SK-N-SH (cell line): ENCODE results near the gene FRRS1L. TPM values are rescaled to one million over a fixed set of nuclear protein-coding genes. Genes with fewer than 3 reads are reported as not detected.

Experiments used
- CTCF ChIA-PET: fragments of 300-600, 350-600 bp; formaldehyde crosslinking; extraction: SDS; loops from one replicate; lab custom pipeline; 2021; lab: Yijun Ruan, JAX
- POLR2A ChIA-PET: fragments of 350-600 bp; sonication (Branson Sonifier 250); formaldehyde crosslinking; extraction: SDS; loops from one replicate; lab custom pipeline; 2020; ENCODE audit warnings: antibody characterized with exemption, inconsistent platforms; lab: Yijun Ruan, JAX
- DNase-seq: peaks from one replicate; pipeline ENCODE4 v3.0.0; 2012
- H2AFZ ChIP-seq: fragments of 200-600 bp; sonication (generic); 2 replicates; pipeline ENCODE4 v1.8.1; 2016; ENCODE audit warnings: antibody characterized with exemption, mild to moderate bottlenecking, low read depth
- H3F3A ChIP-seq: fragments of 200-600 bp; sonication (generic); replicated peaks from 2 replicates; pipeline ENCODE3; 2016; ENCODE audit warnings: antibody characterized with exemption, mild to moderate bottlenecking; ENCODE audit not compliant: insufficient read depth
- H3K27ac ChIP-seq, 2 experiments: fragments of 200-500 bp in 1 of 2; fragments of 200-600 bp in 1 of 2; sonication (Bioruptor generic) in 1 of 2; sonication (generic), shearing (Covaris generic) in 1 of 2; 2 replicates each; pipeline versions ENCODE4 v1.5.1 to v1.6.1; 2014 to 2016; ENCODE audit warnings: low read depth in 2 of 2, inconsistent platforms in 1 of 2, low read length in 1 of 2, mild to moderate bottlenecking in 1 of 2, mixed read lengths in 1 of 2
- H3K27me3 ChIP-seq: fragments of 200-600 bp; sonication (generic), shearing (Covaris generic); 2 replicates; pipeline ENCODE4 v1.6.1; 2016; ENCODE audit warnings: mixed run types; ENCODE audit not compliant: insufficient read depth
- H3K36me3 ChIP-seq, 2 experiments: fragments of 200-500 bp in 1 of 2; fragments of 200-600 bp in 1 of 2; sonication (Bioruptor generic) in 1 of 2; sonication (generic) in 1 of 2; replicated peaks in 1 of 2; 2 replicates each; pipeline versions ENCODE3 to v1.5.1; 2014 to 2016; ENCODE audit warnings: low read length in 1 of 2, mild to moderate bottlenecking in 1 of 2; ENCODE audit not compliant: insufficient read depth in 2 of 2, control insufficient read depth in 1 of 2
- H3K4me1 ChIP-seq, 2 experiments: fragments of 200-500 bp in 1 of 2; fragments of 200-600 bp in 1 of 2; sonication (Bioruptor generic) in 1 of 2; sonication (generic), shearing (Covaris generic) in 1 of 2; 2 replicates each; pipeline versions ENCODE4 v1.5.1 to v1.6.1; 2014 to 2016; ENCODE audit warnings: low read depth in 1 of 2, low read length in 1 of 2, mixed run types in 1 of 2; ENCODE audit not compliant: insufficient read depth in 2 of 2, control insufficient read depth in 1 of 2
- H3K4me2 ChIP-seq: fragments of 200-600 bp; sonication (generic), shearing (Covaris generic); 2 replicates; pipeline ENCODE4 v1.6.1; 2017; ENCODE audit warnings: mixed run types
- H3K4me3 ChIP-seq, 2 experiments: fragments of 200-500 bp in 1 of 2; fragments of 200-600 bp in 1 of 2; sonication (Bioruptor generic) in 1 of 2; sonication (generic), shearing (Covaris generic) in 1 of 2; 2 replicates each; pipeline versions ENCODE4 v1.5.1 to v1.8.1; 2014 to 2016; ENCODE audit warnings: low read depth in 2 of 2, inconsistent platforms in 1 of 2, low read length in 1 of 2, mild to moderate bottlenecking in 1 of 2, mixed read lengths in 1 of 2, moderate library complexity in 1 of 2
- H3K79me2 ChIP-seq: fragments of 200-600 bp; sonication (generic); 2 replicates; pipeline ENCODE4 v1.8.1; 2017; ENCODE audit warnings: mild to moderate bottlenecking; ENCODE audit not compliant: insufficient read depth
- H3K9ac ChIP-seq: fragments of 200-600 bp; sonication (generic); 2 replicates; pipeline ENCODE4 v1.6.1; 2017; ENCODE audit warnings: mixed run types
- H3K9me2 ChIP-seq: fragments of 200-600 bp; sonication (generic); 2 replicates; pipeline ENCODE4 v1.6.1; 2017; ENCODE audit warnings: mixed run types
- H3K9me3 ChIP-seq: fragments of 200-600 bp; sonication (generic); 2 replicates; pipeline ENCODE4 v1.6.1; 2017; ENCODE audit warnings: mixed run types, mild to moderate bottlenecking, moderate library complexity
- H4K20me1 ChIP-seq: fragments of 200-600 bp; sonication (generic); 2 replicates; pipeline ENCODE4 v1.6.1; 2017; ENCODE audit warnings: mild to moderate bottlenecking, mixed run types; ENCODE audit not compliant: insufficient read depth
- CHD2 ChIP-seq: fragments of 150-350 bp; IDR thresholded peaks from 2 replicates; pipeline ENCODE4 v1.6.1; 2018; ENCODE audit warnings: low read length; ENCODE audit not compliant: partially characterized antibody
- ELF1 ChIP-seq: IDR thresholded peaks from 2 replicates; pipeline ENCODE4 v1.4.0; 2012
- EP300 ChIP-seq, 2 experiments: IDR thresholded peaks; 2 replicates each; pipeline versions ENCODE4 v1.4.0 to v1.6.1; 2012; ENCODE audit warnings: borderline replicate concordance in 1 of 2, low read depth in 1 of 2, low read length in 1 of 2
- FOSL2 ChIP-seq: IDR thresholded peaks from 2 replicates; pipeline ENCODE4 v1.4.0; 2012; ENCODE audit warnings: low read depth, mild to moderate bottlenecking, moderate library complexity, borderline replicate concordance
- GATA2 ChIP-seq: sonication (generic); formaldehyde crosslinking; IDR thresholded peaks from 2 replicates; pipeline ENCODE4 v1.5.0; 2020; ENCODE audit warnings: mild to moderate bottlenecking, missing genetic modification reagents
- JUND ChIP-seq: IDR thresholded peaks from 2 replicates; pipeline ENCODE4 v1.4.0; 2012
- NRF1 ChIP-seq: IDR thresholded peaks from 2 replicates; pipeline ENCODE4 v1.6.1; 2012; ENCODE audit warnings: low read depth, mild to moderate bottlenecking, low read length
- POLR2AphosphoS5 ChIP-seq: IDR thresholded peaks from 2 replicates; pipeline ENCODE4 v1.6.1; 2012; ENCODE audit warnings: low read depth, low read length
- RAD21 ChIP-seq: IDR thresholded peaks from 2 replicates; pipeline ENCODE4 v1.6.1; 2012; ENCODE audit warnings: mild to moderate bottlenecking, low read length
- REST ChIP-seq: IDR thresholded peaks from 2 replicates; pipeline ENCODE4 v1.6.1; 2012; ENCODE audit warnings: mild to moderate bottlenecking, low read depth, low read length, moderate library complexity
- TCF12 ChIP-seq: IDR thresholded peaks from 2 replicates; pipeline ENCODE4 v1.4.0; 2012
- TEAD4 ChIP-seq: IDR thresholded peaks from 2 replicates; pipeline ENCODE4 v1.4.0; 2012; ENCODE audit warnings: mild to moderate bottlenecking, borderline replicate concordance; ENCODE audit not compliant: insufficient read depth
- WGBS: methylation state at CpG from one replicate; pipeline ENCODE4 v1.1.6; 2017; ENCODE audit warnings: low lambda C conversion rate; 5-methylcytosine and 5-hydroxymethylcytosine counted together
- polyA plus RNA-seq, 3 experiments: library from polyadenylated mRNA; depleted of rRNA; stranded (reverse); fragments of >200 nt; gene quantifications; 2 replicates each; pipeline ENCODE4 v1.2.3, GENCODE V29; 2012

The FRRS1L gene
- polyA plus RNA-seq, 1 of the 3 experiments (the other 2 are of a cell fraction), result 3.7 TPM

- TF ChIP-seq TEAD4 (peak; percentile 31; the same call in 1 of the 2 replicates), REST (no peak), EP300 (IDR thresholded peaks at IDR 0.05; ENCODE audit: borderline replicate concordance in 1 of 2, low read depth in 1 of 2, low read length in 1 of 2) (peak in 1 of 2 experiments; percentile 38; a peak in 1 of 4 replicates), GATA2 (CRISPR knock-in tag) (no peak), CHD2 (no peak), RAD21 (no peak), POLR2AphosphoS5 (peak; percentile 18; the same call in 1 of the 2 replicates)
Observed at GRCh38 chr9:109110329-109111021, 56.6 kb downstream of the FRRS1L start (continued).

GRCh38 chr9:109109967-109110328 is 57.1 kb downstream of the FRRS1L start:
- Histone ChIP-seq H3K27me3 (no peaks in the 10 kb centered on the region), H3K4me1 (peaks cover 3 to 58% of the 10 kb centered on the region in 2 experiments; a peak in 3 of 4 replicates), H3K9ac (peak overlapping the region; percentile 59; the same call in 1 of the 2 replicates), H3K9me2 (no peaks in the 10 kb centered on the region), H3K4me3 (peak overlapping the region in 1 of 2 experiments; percentile 30; a peak in 3 of 4 replicates), H3F3A (peaks cover 60% of the 10 kb centered on the region), H3K36me3 (peaks cover 5 to 9% of the 10 kb centered on the region in 2 experiments), H3K27ac (peak overlapping the region; percentile 71 to 90; a peak in 3 of 4 replicates), H3K9me3 (no peaks in the 10 kb centered on the region), H3K4me2 (peak overlapping the region; percentile 71), H4K20me1 (peaks cover 1% of the 10 kb centered on the region; the same call in 1 of the 2 replicates), H3K79me2 (peaks cover 91% of the 10 kb centered on the region), H2AFZ (no peak overlapping the region)
- ChIA-PET POLR2A (no interaction called here), CTCF (interaction anchor here (0.6 to 2.0 kb wide), 2 partner anchors 9 to 81 kb away, joined by 3 to 4 read pairs; partner anchors contain the start of gene TMEM245)
- TF ChIP-seq NRF1, result no peak
- TF ChIP-seq TEAD4, result peak; percentile 15; the same call in 1 of the 2 replicates
- TF ChIP-seq ELF1, result no peak
- DNase-seq, result no peak

- POLR2A ChIA-PET, result no interaction called here
- H4K20me1 ChIP-seq, result no peaks in the 10 kb centered on the region
- 22% methylated on average over 4 of the region's 4 CpGs for WGBS
- peak overlapping the region; percentile 59; the same call in 1 of the 2 replicates for H3K9ac ChIP-seq
- no peak overlapping the region for H2AFZ ChIP-seq
- no peaks in the 10 kb centered on the region for H3K9me2 ChIP-seq
- peak overlapping the region; percentile 12 to 90; a peak in 3 of 4 replicates for H3K27ac ChIP-seq
- peak overlapping the region; percentile 71 for H3K4me2 ChIP-seq
- TF ChIP-seq FOSL2 (peak; percentile 38; the same call in 1 of the 2 replicates), TCF12 (peak; percentile 29), RAD21 (no peak), JUND (0 out of 2 replicates have a peak, but pooled peaks have one; percentile 6)
- no peak for DNase-seq
- peaks cover 91% of the 10 kb centered on the region for H3K79me2 ChIP-seq
- no peaks in the 10 kb centered on the region for H3K27me3 ChIP-seq
- CTCF ChIA-PET, result interaction anchor here (2.0 kb wide), 1 partner anchor 11 kb away, joined by 4 read pairs; the partner anchor contains the start of gene TMEM245
- peaks cover 3 to 46% of the 10 kb centered on the region in 2 experiments; a peak in 3 of 4 replicates for H3K4me1 ChIP-seq
- H3K36me3 ChIP-seq, result peaks cover 9 to 24% of the 10 kb centered on the region in 2 experiments
- peak overlapping the region in 1 of 2 experiments; percentile 23; a peak in 3 of 4 replicates for H3K4me3 ChIP-seq
- peaks cover 56% of the 10 kb centered on the region for H3F3A ChIP-seq
- H3K9me3 ChIP-seq, result no peaks in the 10 kb centered on the region
Observed at GRCh38 chr9:109108318-109108717, 58.7 kb downstream of the FRRS1L start.
